ENCODE data around the gene NBAS. TPM values are rescaled to one million over a fixed set of nuclear protein-coding genes. Genes with fewer than 3 reads are reported as not detected.

NBAS gene
- total RNA-seq, 1 experiment from 2014 or later: 36.3 TPM

- DNase-seq (ENCODE audit: low read depth, low spot score) (no peak), ATAC-seq (no peak)
- POLR2A ChIA-PET: no interaction called here
- Histone ChIP-seq H3K4me1 (ENCODE audit: control insufficient read depth, insufficient read depth, low read length) (no peaks in the 10 kb centered on the region), H3K4me3 (ENCODE audit: low read depth in 2 of 2, low read length in 2 of 2) (no peak overlapping the region), H3K36me3 (ENCODE audit: control insufficient read depth, insufficient read depth, low read length) (peaks cover 2% of the 10 kb centered on the region; the same call in 1 of the 2 replicates), H3K9me3 (ENCODE audit: control insufficient read depth, insufficient read depth, low read depth, low read length) (no peaks in the 10 kb centered on the region), H3K27ac (ENCODE audit: low read length) (no peak overlapping the region), H3K27me3 (ENCODE audit: control insufficient read depth, insufficient read depth, low read length) (no peaks in the 10 kb centered on the region)
- BruUV-seq (replicated peaks): no TSS peak
- in situ Hi-C loops (cut with HindIII; ENCODE audit: low pct_unique_long_range_greater_than_20kb, low sequenced_read_pairs): no loop called here
- TF ChIP-seq SIN3A (IDR thresholded peaks at IDR 0.05; ENCODE audit: borderline replicate concordance, insufficient read depth, low read depth, low read length): no peak
- no peak for TF ChIP-seq TCF7L2 (IDR thresholded peaks at IDR 0.05; ENCODE audit: low read depth, low read length)
- no peak for TF ChIP-seq CTCF (IDR thresholded peaks at IDR 0.05)
- no peak for TF ChIP-seq REST (IDR thresholded peaks at IDR 0.05; ENCODE audit: insufficient read depth in 1 of 2, low read depth in 2 of 2, low read length in 1 of 2)
- intact Hi-C loops (cut with micrococcal nuclease; ENCODE audit: unreplicated experiment): no loop called here
- CTCF ChIA-PET: no interaction called here
Measured at GRCh38 chr2:15400240-15400826, 160.8 kb downstream of the NBAS start.

GRCh38 chr2:15399241-15399640, 161.9 kb downstream of the NBAS start:
- H3K36me3 ChIP-seq (ENCODE audit: control insufficient read depth, insufficient read depth, low read length): peaks cover 2% of the 10 kb centered on the region; the same call in 1 of the 2 replicates
- intact Hi-C loops (cut with micrococcal nuclease; ENCODE audit: unreplicated experiment): no loop called here
- no peaks in the 10 kb centered on the region for H3K4me1 ChIP-seq (ENCODE audit: control insufficient read depth, insufficient read depth, low read length)
- H3K9me3 ChIP-seq (ENCODE audit: control insufficient read depth, insufficient read depth, low read depth, low read length): no peaks in the 10 kb centered on the region
- DNase-seq (ENCODE audit: low read depth, low spot score) (no peak), ATAC-seq (no peak)
- TF ChIP-seq POLR2AphosphoS5 (IDR thresholded peaks at IDR 0.05; ENCODE audit: low read depth, low read length) (no peak), REST (IDR thresholded peaks at IDR 0.05; ENCODE audit: insufficient read depth in 1 of 2, low read depth in 2 of 2, low read length in 1 of 2) (no peak), TCF7L2 (IDR thresholded peaks at IDR 0.05; ENCODE audit: low read depth, low read length) (no peak), SIN3A (IDR thresholded peaks at IDR 0.05; ENCODE audit: borderline replicate concordance, insufficient read depth, low read depth, low read length) (no peak), CTCF (IDR thresholded peaks at IDR 0.05) (no peak)
- H3K27ac ChIP-seq (ENCODE audit: low read length): no peak overlapping the region
- no TSS peak for BruUV-seq (replicated peaks)
- ChIA-PET POLR2A (no interaction called here), CTCF (no interaction called here)
- H3K27me3 ChIP-seq (ENCODE audit: control insufficient read depth, insufficient read depth, low read length): no peaks in the 10 kb centered on the region
- no peak overlapping the region for H3K4me3 ChIP-seq (ENCODE audit: low read depth in 2 of 2, low read length in 2 of 2)
- in situ Hi-C loops (cut with HindIII; ENCODE audit: low pct_unique_long_range_greater_than_20kb, low sequenced_read_pairs): no loop called here

Data from Panc1 (cell line).